Cardiac fibroblast (primary cell): ENCODE measurements around the gene FBH1.

Source experiments
- DNase-seq, 2 donors: peaks; one replicate each; pipeline versions ENCODE4 v3.0.0 to v3.0.0-alpha.2; 2010; ENCODE audit warnings: low read depth in 2 of 2
- H3K4me3 ChIP-seq, 2 donors: replicated peaks in 1 of 2; 1 replicate in 1 of 2; 2 replicates in 1 of 2; pipeline ENCODE4 v1.5.1; 2011; ENCODE audit warnings: low read depth in 2 of 2, low read length in 2 of 2, mild to moderate bottlenecking in 2 of 2, moderate library complexity in 1 of 2
- CTCF ChIP-seq: IDR thresholded peaks from one replicate; pipeline ENCODE4 v1.5.1; 2011; ENCODE audit warnings: low read depth, mild to moderate bottlenecking, low read length, inconsistent platforms

FBH1 gene

GRCh38 chr10:5975641-5976473 is 85.8 kb downstream of the FBH1 start:
- DNase-seq = peak; percentile 15 to 64
- no peak for TF ChIP-seq CTCF
- H3K4me3 ChIP-seq = peak overlapping the region; percentile 87 to 90

- peak; percentile 58 to 59 for DNase-seq
- peak overlapping the region; percentile 87 to 90 for H3K4me3 ChIP-seq
- no peak for TF ChIP-seq CTCF
These were observed 86.7 kb downstream of the FBH1 start for GRCh38 chr10:5976512-5977470.

- H3K4me3 ChIP-seq = peak within 1 kb of the TSS; percentile 87 to 90
- no peak for TF ChIP-seq CTCF
- peak; percentile 52 to 64 for DNase-seq
These were observed 87.6 kb downstream of the FBH1 start, which contains the start of gene IL15RA for GRCh38 chr10:5977471-5978229. Gene IL15RA (minus strand): TSS chr10:5977543. CDS start chr10:5977492, 51 bp downstream.

- TF ChIP-seq CTCF = no peak
- DNase-seq = no peak
- H3K4me3 ChIP-seq = peak overlapping the region; percentile 87 to 90
These were observed 88.1 kb downstream of the FBH1 start for GRCh38 chr10:5978230-5978489.

- no peak for DNase-seq
- no peak overlapping the region for H3K4me3 ChIP-seq
- TF ChIP-seq CTCF = no peak
These were observed 91.5 kb downstream of the FBH1 start for GRCh38 chr10:5981529-5981928.

- no peak for DNase-seq
- TF ChIP-seq CTCF = no peak
- no peak overlapping the region for H3K4me3 ChIP-seq
These were observed 93.7 kb downstream of the FBH1 start for GRCh38 chr10:5983774-5984173.
